B cell (primary cell): Measurements from ENCODE around the gene MICALL1.

Source experiments
- CTCF ChIP-seq: fragments of 200-600 bp; IDR thresholded peaks from one replicate; pipeline ENCODE4 v1.8.0; 2022; ENCODE audit warnings: antibody characterized with exemption, mild to moderate bottlenecking
- EZH2 ChIP-seq: IDR thresholded peaks from 2 replicates; pipeline ENCODE4 v1.6.1; 2012; ENCODE audit warnings: borderline replicate concordance, low read depth, mild to moderate bottlenecking, moderate library complexity, low read length; ENCODE audit not compliant: insufficient read depth, poor library complexity, severe bottlenecking

DNA sequence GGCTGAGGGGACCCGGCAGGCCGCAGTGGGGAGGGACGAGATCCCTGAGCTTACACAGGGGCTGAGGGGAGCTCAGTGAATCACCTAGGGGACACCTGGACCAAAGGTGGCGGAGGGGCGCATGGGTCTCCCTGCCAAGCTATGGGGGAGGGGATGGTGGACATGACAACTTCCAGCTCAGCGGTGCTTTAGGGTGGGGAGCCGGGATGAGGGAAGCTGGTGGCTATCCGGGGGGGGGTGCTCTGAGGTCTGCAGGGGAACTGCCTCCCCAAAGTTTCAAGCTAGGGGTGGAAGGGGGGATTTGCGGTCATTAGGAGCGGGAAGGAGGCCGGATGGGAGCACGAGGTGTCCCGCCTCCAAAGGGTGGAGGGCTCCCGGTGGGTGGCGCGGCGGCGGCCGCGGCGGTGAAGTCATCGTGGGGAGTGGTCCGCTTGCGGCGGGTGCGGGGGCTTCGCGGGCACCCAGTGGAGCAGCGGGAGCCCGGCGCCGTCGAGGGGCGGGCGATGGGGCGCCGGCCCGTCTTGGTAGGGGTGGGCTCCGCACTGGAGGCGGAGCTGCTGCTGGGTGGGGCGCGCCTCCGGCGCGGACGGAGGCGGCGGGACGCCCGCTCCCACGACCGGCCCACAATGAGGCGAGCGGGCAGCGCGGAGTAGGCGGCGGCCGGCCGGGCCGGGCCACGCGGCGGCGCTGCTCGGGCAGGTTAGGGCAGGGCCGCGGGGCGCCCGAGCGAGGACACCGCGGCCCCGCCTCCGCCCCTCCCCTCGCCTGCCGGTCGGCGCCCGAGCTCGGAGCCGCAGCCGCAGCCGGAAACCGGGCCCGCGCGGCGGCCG, at the start of gene MICALL1:
- no peak for TF ChIP-seq CTCF
- TF ChIP-seq EZH2 = no peak
